ENCODE measurements around the gene UPP1. TPM values are rescaled to one million over a fixed set of nuclear protein-coding genes. Genes with fewer than 3 reads are reported as not detected.
A peak's percentile ranks its signal among the peaks of the same experiment; 100 is the strongest.

The UPP1 gene
- total and polyA plus RNA-seq, 2 of the 13 experiments (the other 11 are each of a cell fraction or from before 2014, with no cell fraction given): 5.7 to 9.8 TPM

- Histone ChIP-seq H3K27ac (ENCODE audit: extremely low read length, insufficient read depth, low read length) (no peak overlapping the region), H3K4me1 (ENCODE audit: insufficient read depth, low read length) (no peaks in the 10 kb centered on the region), H2AFZ (ENCODE audit: low read length) (no peak overlapping the region), H3K4me2 (ENCODE audit: low read depth, low read length) (no peak overlapping the region), H4K20me1 (ENCODE audit: insufficient read depth, low read length) (no peaks in the 10 kb centered on the region), H3K79me2 (ENCODE audit: insufficient read depth, low read length) (no peaks in the 10 kb centered on the region), H3K9ac (ENCODE audit: insufficient read depth, low read depth, low read length) (no peak overlapping the region), H3K27me3 (ENCODE audit: control insufficient read depth in 1 of 2, insufficient read depth in 2 of 2, low read length in 2 of 2) (no peaks in the 10 kb centered on the region; a peak in 1 of 5 replicates), H3K4me3 (replicated peaks in 1 of 3; ENCODE audit: insufficient read depth in 1 of 3, low read depth in 2 of 3, low read length in 3 of 3) (no peak overlapping the region), H3K9me3 (ENCODE audit: low read length) (no peaks in the 10 kb centered on the region), H3K36me3 (replicated peaks in 1 of 2; ENCODE audit: control insufficient read depth in 1 of 2, insufficient read depth in 2 of 2, low read length in 2 of 2) (no peaks in the 10 kb centered on the region)
- in situ Hi-C loops (cut with HindIII; ENCODE audit: extremely low pct_ligation_motif_present, low pct_unique_long_range_greater_than_20kb) (no loop called here), intact Hi-C loops (cut with micrococcal nuclease; ENCODE audit: unreplicated experiment) (no loop called here)
- BruUV-seq (replicated peaks): no TSS peak
- DNase-seq (ENCODE audit: low spot score) (no peak), ATAC-seq (no peak), FAIRE-seq (no peak)
- TF ChIP-seq MBD4 (IDR thresholded peaks at IDR 0.05; ENCODE audit: borderline replicate concordance, low read length) (no peak), MAFF (IDR thresholded peaks at IDR 0.05; ENCODE audit: low read depth, low read length) (peak; percentile 29; the same call in 1 of the 2 replicates), PRPF4 (IDR thresholded peaks at IDR 0.05; ENCODE audit: low read depth, low read length, poor library complexity, severe bottlenecking) (no peak), MAFK (conservative IDR thresholded peaks at IDR 0.05 in 1 of 2, IDR thresholded peaks at IDR 0.05 in 1 of 2; ENCODE audit: low read length in 2 of 2) (peak in 1 of 2 experiments; percentile 63; a peak in 3 of 4 replicates), ZNF530 (CRISPR knock-in tag; IDR thresholded peaks at IDR 0.05; ENCODE audit: low read depth) (no peak), ESRRA (CRISPR knock-in tag; IDR thresholded peaks at IDR 0.05; ENCODE audit: low read depth) (no peak), PAXIP1 (CRISPR knock-in tag; conservative IDR thresholded peaks at IDR 0.05) (no peak), HES4 (CRISPR knock-in tag; IDR thresholded peaks at IDR 0.05; ENCODE audit: borderline replicate concordance) (no peak)
- TF ChIP-seq, protein P1, sequence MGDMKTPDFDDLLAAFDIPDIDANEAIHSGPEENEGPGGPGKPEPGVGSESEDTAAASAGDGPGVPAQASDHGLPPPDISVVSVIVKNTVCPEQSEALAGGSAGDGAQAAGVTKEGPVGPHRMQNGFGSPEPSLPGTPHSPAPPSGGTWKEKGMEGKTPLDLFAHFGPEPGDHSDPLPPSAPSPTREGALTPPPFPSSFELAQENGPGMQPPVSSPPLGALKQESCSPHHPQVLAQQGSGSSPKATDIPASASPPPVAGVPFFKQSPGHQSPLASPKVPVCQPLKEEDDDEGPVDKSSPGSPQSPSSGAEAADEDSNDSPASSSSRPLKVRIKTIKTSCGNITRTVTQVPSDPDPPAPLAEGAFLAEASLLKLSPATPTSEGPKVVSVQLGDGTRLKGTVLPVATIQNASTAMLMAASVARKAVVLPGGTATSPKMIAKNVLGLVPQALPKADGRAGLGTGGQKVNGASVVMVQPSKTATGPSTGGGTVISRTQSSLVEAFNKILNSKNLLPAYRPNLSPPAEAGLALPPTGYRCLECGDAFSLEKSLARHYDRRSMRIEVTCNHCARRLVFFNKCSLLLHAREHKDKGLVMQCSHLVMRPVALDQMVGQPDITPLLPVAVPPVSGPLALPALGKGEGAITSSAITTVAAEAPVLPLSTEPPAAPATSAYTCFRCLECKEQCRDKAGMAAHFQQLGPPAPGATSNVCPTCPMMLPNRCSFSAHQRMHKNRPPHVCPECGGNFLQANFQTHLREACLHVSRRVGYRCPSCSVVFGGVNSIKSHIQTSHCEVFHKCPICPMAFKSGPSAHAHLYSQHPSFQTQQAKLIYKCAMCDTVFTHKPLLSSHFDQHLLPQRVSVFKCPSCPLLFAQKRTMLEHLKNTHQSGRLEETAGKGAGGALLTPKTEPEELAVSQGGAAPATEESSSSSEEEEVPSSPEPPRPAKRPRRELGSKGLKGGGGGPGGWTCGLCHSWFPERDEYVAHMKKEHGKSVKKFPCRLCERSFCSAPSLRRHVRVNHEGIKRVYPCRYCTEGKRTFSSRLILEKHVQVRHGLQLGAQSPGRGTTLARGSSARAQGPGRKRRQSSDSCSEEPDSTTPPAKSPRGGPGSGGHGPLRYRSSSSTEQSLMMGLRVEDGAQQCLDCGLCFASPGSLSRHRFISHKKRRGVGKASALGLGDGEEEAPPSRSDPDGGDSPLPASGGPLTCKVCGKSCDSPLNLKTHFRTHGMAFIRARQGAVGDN (CRISPR knock-in tag; IDR thresholded peaks at IDR 0.05): no peak
- TF ChIP-seq, protein P2, sequence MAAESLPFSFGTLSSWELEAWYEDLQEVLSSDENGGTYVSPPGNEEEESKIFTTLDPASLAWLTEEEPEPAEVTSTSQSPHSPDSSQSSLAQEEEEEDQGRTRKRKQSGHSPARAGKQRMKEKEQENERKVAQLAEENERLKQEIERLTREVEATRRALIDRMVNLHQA (CRISPR knock-in tag; IDR thresholded peaks at IDR 0.05): no peak
- TF ChIP-seq, protein P3, sequence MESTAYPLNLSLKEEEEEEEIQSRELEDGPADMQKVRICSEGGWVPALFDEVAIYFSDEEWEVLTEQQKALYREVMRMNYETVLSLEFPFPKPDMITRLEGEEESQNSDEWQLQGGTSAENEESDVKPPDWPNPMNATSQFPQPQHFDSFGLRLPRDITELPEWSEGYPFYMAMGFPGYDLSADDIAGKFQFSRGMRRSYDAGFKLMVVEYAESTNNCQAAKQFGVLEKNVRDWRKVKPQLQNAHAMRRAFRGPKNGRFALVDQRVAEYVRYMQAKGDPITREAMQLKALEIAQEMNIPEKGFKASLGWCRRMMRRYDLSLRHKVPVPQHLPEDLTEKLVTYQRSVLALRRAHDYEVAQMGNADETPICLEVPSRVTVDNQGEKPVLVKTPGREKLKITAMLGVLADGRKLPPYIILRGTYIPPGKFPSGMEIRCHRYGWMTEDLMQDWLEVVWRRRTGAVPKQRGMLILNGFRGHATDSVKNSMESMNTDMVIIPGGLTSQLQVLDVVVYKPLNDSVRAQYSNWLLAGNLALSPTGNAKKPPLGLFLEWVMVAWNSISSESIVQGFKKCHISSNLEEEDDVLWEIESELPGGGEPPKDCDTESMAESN (CRISPR knock-in tag; conservative IDR thresholded peaks at IDR 0.05): no peak
- ChIA-PET CTCF (ENCODE audit: low intra/inter-chr PET ratio, low total read pairs) (no interaction called here), POLR2A (no interaction called here)
These were observed 43.7 kb downstream of the UPP1 start for GRCh38 chr7:48132792-48133191.

Data from HepG2 (cell line).